Subcutaneous adipose tissue (tissue), 4 donors: ENCODE data around the gene BICD1. TPM values are rescaled to one million over a fixed set of nuclear protein-coding genes. Genes with fewer than 3 reads are reported as not detected.

ENCODE experiments used
- total RNA-seq, 4 donors: library from RNA; depleted of rRNA; stranded (reverse); fragments of >200 nt; gene quantifications; one replicate each; pipeline ENCODE4 v1.1.0, GENCODE V29; 2016
- TF ChIP-seq, protein P1 (sequence below): fragments of 450-650 bp; IDR thresholded peaks from one replicate; pipeline ENCODE4 v1.5.1; 2016; ENCODE audit warnings: low read depth, mild to moderate bottlenecking, control low read depth, antibody characterized with exemption, moderate library complexity

Gene BICD1
- total RNA-seq, 4 donors from 2014 or later: 8.2 to 9.6 (median 9.2) TPM

DNA sequence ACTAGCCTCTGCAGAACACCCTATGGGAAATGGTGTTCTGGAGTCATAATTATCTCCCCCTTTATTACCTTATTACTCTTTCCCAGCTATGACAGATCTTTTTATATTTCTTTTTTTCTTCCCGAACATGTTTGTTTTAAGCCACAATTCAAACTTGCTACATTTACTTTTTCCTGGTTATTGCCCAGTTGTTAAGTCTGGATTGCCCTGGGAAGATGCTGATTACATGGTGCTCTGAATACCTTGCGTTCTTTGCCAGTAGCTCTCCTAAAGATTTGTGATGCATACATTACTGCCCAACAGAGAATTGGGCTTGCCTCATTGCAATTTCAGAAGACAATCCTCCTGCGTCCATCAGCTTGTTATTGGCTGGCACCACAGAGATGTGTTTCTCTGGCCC, 174.5 kb downstream of the BICD1 start:
- TF ChIP-seq, protein P1, sequence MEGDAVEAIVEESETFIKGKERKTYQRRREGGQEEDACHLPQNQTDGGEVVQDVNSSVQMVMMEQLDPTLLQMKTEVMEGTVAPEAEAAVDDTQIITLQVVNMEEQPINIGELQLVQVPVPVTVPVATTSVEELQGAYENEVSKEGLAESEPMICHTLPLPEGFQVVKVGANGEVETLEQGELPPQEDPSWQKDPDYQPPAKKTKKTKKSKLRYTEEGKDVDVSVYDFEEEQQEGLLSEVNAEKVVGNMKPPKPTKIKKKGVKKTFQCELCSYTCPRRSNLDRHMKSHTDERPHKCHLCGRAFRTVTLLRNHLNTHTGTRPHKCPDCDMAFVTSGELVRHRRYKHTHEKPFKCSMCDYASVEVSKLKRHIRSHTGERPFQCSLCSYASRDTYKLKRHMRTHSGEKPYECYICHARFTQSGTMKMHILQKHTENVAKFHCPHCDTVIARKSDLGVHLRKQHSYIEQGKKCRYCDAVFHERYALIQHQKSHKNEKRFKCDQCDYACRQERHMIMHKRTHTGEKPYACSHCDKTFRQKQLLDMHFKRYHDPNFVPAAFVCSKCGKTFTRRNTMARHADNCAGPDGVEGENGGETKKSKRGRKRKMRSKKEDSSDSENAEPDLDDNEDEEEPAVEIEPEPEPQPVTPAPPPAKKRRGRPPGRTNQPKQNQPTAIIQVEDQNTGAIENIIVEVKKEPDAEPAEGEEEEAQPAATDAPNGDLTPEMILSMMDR: no peak

- TF ChIP-seq, protein P1: no peak
Measured at GRCh38 chr12:32284561-32284960, 177.9 kb downstream of the BICD1 start.

- TF ChIP-seq, protein P1: no peak
Measured at GRCh38 chr12:32285021-32285420, 178.4 kb downstream of the BICD1 start.

GRCh38 chr12:32285489-32285888, 178.8 kb downstream of the BICD1 start:
- TF ChIP-seq, protein P1: no peak

- TF ChIP-seq, protein P1: no peak
Measured at GRCh38 chr12:32290411-32290810, 183.8 kb downstream of the BICD1 start.

- TF ChIP-seq, protein P1: no peak
Measured at GRCh38 chr12:32292151-32292550, 185.5 kb downstream of the BICD1 start.

GRCh38 chr12:32293808-32294419, 187.3 kb downstream of the BICD1 start:
- TF ChIP-seq, protein P1: no peak
